GM12874 (cell line): ENCODE measurements around the gene LYST.

Source experiments
- TF ChIP-seq, protein P1 (sequence below): IDR thresholded peaks from 2 replicates; pipeline ENCODE4 v1.5.1; 2011; ENCODE audit warnings: low read depth, mild to moderate bottlenecking, control low read depth, low read length, moderate library complexity; ENCODE audit not compliant: insufficient read depth

Gene LYST

DNA sequence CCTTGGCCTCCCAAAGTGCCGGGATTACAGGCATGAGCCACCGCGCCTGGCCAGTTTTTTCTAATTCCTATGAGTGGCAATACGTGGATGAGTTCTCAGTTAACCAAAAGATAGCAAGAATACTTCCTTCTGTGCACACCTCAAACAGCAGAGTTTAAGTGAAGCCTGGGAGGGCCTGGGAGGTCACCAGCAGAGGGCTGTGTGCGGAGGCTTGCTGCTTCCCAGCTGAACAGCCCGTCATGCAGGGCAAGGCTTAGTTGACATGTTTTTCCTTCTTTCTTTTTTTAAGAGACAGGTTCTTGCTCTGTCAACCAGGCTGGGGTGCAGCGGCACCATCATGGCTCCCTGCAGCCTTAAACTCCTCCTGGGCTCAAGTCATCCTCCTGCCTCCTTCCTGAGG is 234.9 kb downstream of the LYST start:
- TF ChIP-seq, protein P1, sequence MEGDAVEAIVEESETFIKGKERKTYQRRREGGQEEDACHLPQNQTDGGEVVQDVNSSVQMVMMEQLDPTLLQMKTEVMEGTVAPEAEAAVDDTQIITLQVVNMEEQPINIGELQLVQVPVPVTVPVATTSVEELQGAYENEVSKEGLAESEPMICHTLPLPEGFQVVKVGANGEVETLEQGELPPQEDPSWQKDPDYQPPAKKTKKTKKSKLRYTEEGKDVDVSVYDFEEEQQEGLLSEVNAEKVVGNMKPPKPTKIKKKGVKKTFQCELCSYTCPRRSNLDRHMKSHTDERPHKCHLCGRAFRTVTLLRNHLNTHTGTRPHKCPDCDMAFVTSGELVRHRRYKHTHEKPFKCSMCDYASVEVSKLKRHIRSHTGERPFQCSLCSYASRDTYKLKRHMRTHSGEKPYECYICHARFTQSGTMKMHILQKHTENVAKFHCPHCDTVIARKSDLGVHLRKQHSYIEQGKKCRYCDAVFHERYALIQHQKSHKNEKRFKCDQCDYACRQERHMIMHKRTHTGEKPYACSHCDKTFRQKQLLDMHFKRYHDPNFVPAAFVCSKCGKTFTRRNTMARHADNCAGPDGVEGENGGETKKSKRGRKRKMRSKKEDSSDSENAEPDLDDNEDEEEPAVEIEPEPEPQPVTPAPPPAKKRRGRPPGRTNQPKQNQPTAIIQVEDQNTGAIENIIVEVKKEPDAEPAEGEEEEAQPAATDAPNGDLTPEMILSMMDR = no peak

DNA sequence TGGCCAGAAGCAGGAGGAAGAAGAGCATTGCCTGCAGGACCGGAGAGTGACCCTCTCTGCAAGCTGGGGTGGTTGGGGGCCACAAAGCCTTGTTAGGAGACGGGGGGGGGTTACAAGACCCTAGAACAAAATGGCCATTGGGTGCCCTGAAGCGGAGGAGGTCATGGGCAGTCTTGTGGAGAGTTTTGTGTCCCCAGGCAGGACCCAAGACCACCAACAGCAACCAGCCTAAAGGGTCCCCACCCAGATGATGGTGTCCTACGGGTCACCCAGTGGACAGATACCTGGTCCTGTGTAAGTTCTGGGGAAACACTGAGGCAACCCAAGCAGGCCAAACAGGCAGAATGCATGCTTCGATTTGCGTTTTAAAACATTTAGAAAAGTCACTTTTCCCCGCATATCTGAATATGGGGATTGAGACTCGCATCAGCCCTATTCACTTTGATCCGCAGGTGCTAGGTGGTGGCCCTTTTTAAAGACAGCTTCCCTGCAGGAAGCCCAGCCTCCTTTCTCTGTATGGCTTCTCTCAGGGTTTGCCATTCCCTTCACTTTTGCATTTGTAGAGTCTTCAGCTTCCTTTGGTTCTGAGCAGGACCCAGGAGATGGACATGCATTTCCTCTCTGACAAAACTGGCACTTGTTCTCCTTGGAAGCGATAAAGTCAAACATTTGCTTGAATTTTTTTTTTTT is 238.2 kb downstream of the LYST start:
- TF ChIP-seq, protein P1 = no peak

- TF ChIP-seq, protein P1 = no peak
These were observed 240.9 kb downstream of the LYST start for GRCh38 chr1:235625831-235626230.

DNA sequence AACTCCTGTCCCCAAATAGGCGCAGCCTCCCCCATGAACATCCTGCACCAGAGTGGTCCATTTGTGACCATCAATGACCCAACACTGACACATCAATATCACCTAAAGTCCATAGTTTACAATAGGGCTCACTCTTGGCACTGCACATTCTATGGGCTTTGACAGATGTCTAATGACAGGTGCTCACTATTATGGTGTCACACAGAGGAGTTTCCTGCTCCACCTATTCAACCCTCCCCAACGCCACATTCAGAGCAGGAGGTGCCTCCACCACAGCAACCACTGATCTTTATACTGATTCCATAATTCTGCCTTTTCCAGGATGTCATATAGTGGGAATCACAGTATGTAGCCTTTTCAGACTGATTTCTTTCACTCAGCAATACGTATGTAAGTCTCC is 241.4 kb downstream of the LYST start:
- TF ChIP-seq, protein P1 = no peak

DNA sequence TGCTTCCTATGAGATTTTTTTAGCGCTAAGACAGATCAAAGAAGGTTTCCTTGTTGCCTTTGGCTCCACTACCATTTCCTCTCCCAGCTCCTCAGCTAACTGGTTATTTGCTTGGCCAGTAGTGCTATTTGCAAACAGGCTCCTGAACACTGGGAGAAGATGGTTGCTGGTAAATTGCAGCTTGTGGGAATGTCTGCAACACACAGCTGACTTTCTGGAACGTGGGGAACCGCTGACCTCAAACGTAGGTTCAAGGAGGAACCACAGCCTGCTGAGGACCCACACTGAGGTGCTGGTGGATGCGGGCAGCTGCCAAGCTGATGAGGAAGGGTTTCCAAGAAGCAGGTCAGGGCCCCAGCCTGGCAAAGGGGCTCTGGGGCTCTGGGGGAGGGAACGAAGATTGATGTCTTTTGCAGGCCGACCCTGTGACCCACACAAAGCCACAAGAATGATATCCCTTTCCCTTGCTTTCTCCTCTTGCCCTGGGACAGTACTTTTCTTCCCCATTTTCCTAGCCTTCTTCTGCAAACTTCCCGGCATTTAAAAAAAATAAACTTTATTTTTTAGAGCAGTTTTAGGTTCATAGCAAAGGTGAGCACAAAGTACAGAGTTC is 241.9 kb downstream of the LYST start:
- TF ChIP-seq, protein P1 = no peak

DNA sequence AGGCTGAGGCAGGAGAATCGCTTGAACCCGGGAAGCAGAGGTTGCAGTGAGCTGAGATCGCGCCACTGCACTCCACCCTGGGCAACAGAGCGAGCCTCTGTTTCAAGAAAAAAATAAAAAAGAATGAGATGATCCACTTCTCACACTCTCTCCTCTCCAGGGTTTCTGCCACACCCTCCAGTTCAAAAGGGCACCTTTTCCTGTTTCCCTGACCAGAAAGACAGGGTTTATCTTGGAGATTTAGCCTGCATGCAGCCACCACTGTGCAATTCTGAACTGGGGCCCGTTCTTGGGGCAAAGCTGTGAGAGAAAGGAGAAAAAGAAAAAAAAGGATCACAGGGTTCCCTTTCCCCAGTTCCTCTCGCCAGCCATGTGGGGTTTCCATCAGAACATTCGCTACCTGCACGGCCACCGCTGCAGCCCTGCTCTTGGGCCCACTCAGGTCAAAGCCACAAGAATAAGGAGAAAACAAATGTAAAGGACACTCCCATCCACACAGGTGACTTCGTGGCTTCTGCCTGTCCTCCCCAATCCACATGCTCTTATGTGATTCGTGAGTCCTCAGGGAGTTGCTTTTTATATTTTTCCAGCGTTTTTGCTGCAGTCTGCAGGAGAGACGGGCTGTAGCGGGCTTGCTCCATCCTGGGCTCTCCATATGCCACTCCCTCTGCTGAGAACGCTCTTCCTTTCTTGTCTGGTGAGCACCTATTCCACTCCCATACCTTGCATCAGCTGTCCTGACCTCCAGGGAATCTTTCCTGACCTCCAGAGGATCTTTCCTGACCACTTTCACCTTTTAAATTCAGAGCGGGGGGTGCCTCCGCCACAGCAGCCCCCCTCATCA is 243.5 kb downstream of the LYST start:
- TF ChIP-seq, protein P1 = no peak

- TF ChIP-seq, protein P1 = no peak
These were observed 248.9 kb downstream of the LYST start for GRCh38 chr1:235617808-235618207.
